Neuronal stem cell (in vitro differentiated cells): ENCODE measurements around the gene IGFBP4.

ENCODE experiments used
- DNase-seq: peaks from one replicate; pipeline ENCODE4 v3.0.0-alpha.2; 2013; ENCODE audit warnings: low spot score
- H2AFZ ChIP-seq: one replicate; pipeline ENCODE4 v1.6.1; 2013; ENCODE audit warnings: mild to moderate bottlenecking, low read length, inconsistent platforms
- H2AK5ac ChIP-seq: 2 replicates; pipeline ENCODE4 v1.6.1; 2013; ENCODE audit warnings: low read depth, mild to moderate bottlenecking, inconsistent platforms, low read length, moderate library complexity, mixed read lengths
- H2BK120ac ChIP-seq: 2 replicates; pipeline ENCODE4 v1.6.1; 2013; ENCODE audit warnings: low read depth, mild to moderate bottlenecking, inconsistent platforms, low read length, moderate library complexity, mixed read lengths
- H2BK12ac ChIP-seq: one replicate; pipeline ENCODE4 v1.6.1; 2013; ENCODE audit warnings: low read length, inconsistent platforms
- H2BK15ac ChIP-seq: 2 replicates; pipeline ENCODE4 v1.6.1; 2013; ENCODE audit warnings: mild to moderate bottlenecking, low read length, inconsistent platforms, mixed read lengths
- H2BK5ac ChIP-seq: one replicate; pipeline ENCODE4 v1.6.1; 2013; ENCODE audit warnings: inconsistent platforms, mild to moderate bottlenecking, low read length, moderate library complexity
- H3K14ac ChIP-seq: one replicate; pipeline ENCODE4 v1.6.1; 2013; ENCODE audit warnings: low read length, inconsistent platforms
- H3K18ac ChIP-seq: 2 replicates; pipeline ENCODE4 v1.6.1; 2013; ENCODE audit warnings: low read length, inconsistent platforms
- H3K23ac ChIP-seq: 2 replicates; pipeline ENCODE4 v1.6.1; 2013; ENCODE audit warnings: low read depth, mild to moderate bottlenecking, mixed read lengths, low read length, inconsistent platforms; ENCODE audit not compliant: poor library complexity
- H3K27ac ChIP-seq: replicated peaks from 3 replicates; pipeline ENCODE4 v1.5.1; 2013; ENCODE audit warnings: low read length, inconsistent platforms
- H3K27me3 ChIP-seq, 3 experiments: 2 replicates each; pipeline ENCODE4 v1.6.1; 2013; ENCODE audit warnings: low read length in 3 of 3, mild to moderate bottlenecking in 2 of 3, inconsistent platforms in 1 of 3, low read depth in 1 of 3, mixed read lengths in 1 of 3, moderate library complexity in 1 of 3; ENCODE audit not compliant: control insufficient read depth in 3 of 3, insufficient read depth in 3 of 3
- H3K36me3 ChIP-seq, 2 donors: replicated peaks in 1 of 2; 2 replicates each; pipeline ENCODE4 v1.6.1; 2013; ENCODE audit warnings: low read length in 2 of 2; ENCODE audit not compliant: control insufficient read depth in 2 of 2, insufficient read depth in 2 of 2
- H3K4ac ChIP-seq: 2 replicates; pipeline ENCODE4 v1.6.1; 2013; ENCODE audit warnings: inconsistent platforms, mild to moderate bottlenecking, low read length, moderate library complexity
- H3K4me1 ChIP-seq, 2 donors: 1 replicate in 1 of 2; 2 replicates in 1 of 2; pipeline ENCODE4 v1.6.1; 2013; ENCODE audit warnings: low read length in 2 of 2, low read depth in 1 of 2; ENCODE audit not compliant: control insufficient read depth in 2 of 2, insufficient read depth in 1 of 2
- H3K4me2 ChIP-seq: one replicate; pipeline ENCODE4 v1.6.1; 2013; ENCODE audit warnings: mild to moderate bottlenecking, low read length, inconsistent platforms; ENCODE audit not compliant: insufficient read depth, poor library complexity, severe bottlenecking
- H3K4me3 ChIP-seq, 2 donors: 2 replicates each; pipeline ENCODE4 v1.5.1; 2013; ENCODE audit warnings: low read length in 2 of 2, mild to moderate bottlenecking in 2 of 2, inconsistent platforms in 1 of 2, moderate library complexity in 1 of 2
- H3K79me1 ChIP-seq: one replicate; pipeline ENCODE4 v1.6.1; 2013; ENCODE audit warnings: low read depth, mild to moderate bottlenecking, inconsistent platforms, low read length, moderate library complexity
- H3K9ac ChIP-seq: one replicate; pipeline ENCODE4 v1.6.1; 2013; ENCODE audit warnings: mild to moderate bottlenecking, low read depth, low read length, inconsistent platforms; ENCODE audit not compliant: poor library complexity
- H3K9me3 ChIP-seq, 2 donors: replicated peaks in 1 of 2; 2 replicates each; pipeline versions ENCODE3 to v1.6.1; 2013; ENCODE audit warnings: low read length in 2 of 2, mild to moderate bottlenecking in 2 of 2, inconsistent platforms in 1 of 2, low read depth in 1 of 2, mixed read lengths in 1 of 2, moderate library complexity in 1 of 2; ENCODE audit not compliant: control insufficient read depth in 2 of 2, insufficient read depth in 1 of 2
- H4K8ac ChIP-seq: one replicate; pipeline ENCODE4 v1.6.1; 2013; ENCODE audit warnings: low read depth, mild to moderate bottlenecking, inconsistent platforms, low read length, moderate library complexity
- H4K91ac ChIP-seq: one replicate; pipeline ENCODE4 v1.6.1; 2013; ENCODE audit warnings: low read length, low read depth, mild to moderate bottlenecking, inconsistent platforms; ENCODE audit not compliant: poor library complexity
- WGBS, 2 donors: extraction: QIAGEN DNeasy Blood & Tissue Kit; methylation state at CpG; one replicate each; pipeline ENCODE4 v1.1.7; 2013; ENCODE audit warnings: missing lambda C conversion rate in 2 of 2, mixed read lengths in 1 of 2; ENCODE audit not compliant: insufficient read length in 2 of 2, insufficient replicate concordance in 1 of 2; ENCODE audit errors: extremely low coverage in 2 of 2; 5-methylcytosine and 5-hydroxymethylcytosine counted together

Gene IGFBP4

DNA sequence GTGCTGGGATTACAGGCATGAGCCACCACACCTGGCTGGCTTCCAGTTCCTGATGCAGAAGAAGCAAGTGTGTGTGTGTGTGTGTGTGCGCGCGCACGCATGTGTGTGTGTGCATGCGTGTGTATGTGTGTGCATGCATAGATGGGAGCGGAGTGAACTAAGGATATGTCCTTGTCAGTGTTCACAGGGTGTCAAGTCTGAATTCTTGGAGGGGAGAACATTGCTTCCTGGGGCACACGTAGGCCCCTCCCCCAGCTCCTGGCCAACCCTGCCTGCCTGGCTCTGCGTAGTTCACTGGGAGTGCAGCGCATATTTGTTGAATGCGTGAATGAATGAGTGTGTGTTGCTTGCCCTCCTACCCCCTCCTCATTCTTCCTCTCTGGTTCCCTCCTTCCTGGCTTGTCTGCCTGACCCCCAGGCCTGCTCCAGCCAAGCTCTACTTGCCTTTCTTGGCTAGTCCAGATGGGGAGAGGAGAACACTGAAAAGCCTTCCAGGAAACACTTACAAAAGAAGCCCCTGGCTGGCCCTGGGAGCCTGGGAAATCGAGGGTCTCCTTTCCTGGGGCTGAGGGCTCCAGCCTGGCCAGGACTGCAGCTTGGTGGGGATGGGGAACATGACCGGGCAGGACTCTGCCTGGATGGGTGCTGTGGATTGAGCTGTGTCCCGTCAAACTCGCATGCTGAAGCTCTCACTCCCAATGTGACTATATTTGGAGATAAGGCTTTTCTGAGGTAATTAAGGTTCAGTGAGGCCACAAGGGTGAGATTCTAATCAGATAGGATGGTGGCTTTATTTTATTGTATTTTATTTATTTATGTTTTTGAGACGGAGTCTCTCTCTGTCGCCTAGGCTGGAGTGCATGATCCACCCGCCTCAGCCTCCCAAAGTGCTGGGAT is 27.9 kb downstream of the IGFBP4 start:
- Histone ChIP-seq H3K79me1 (no peaks in the 10 kb centered on the region), H3K27me3 (no peaks in the 10 kb centered on the region), H3K23ac (no peak overlapping the region), H3K4me1 (peaks cover 2 to 9% of the 10 kb centered on the region in 2 donors), H3K4me2 (no peak overlapping the region), H3K18ac (no peak overlapping the region), H2AK5ac (no peak overlapping the region), H3K9ac (no peak overlapping the region), H3K9me3 (peaks cover 4 to 14% of the 10 kb centered on the region in 2 donors), H2BK15ac (peak overlapping the region; percentile 28), H2BK5ac (no peak overlapping the region), H4K8ac (no peak overlapping the region), H4K91ac (no peak overlapping the region), H3K4me3 (no peak overlapping the region), H2AFZ (peak overlapping the region; percentile 82), H2BK12ac (no peak overlapping the region), H3K14ac (no peak overlapping the region), H3K36me3 (no peaks in the 10 kb centered on the region), H3K27ac (no peak overlapping the region), H2BK120ac (no peak overlapping the region), H3K4ac (no peak overlapping the region)
- no peak for DNase-seq
- no CpG with 5 or more reads among the region's 17 CpGs for WGBS, 2 donors

DNA sequence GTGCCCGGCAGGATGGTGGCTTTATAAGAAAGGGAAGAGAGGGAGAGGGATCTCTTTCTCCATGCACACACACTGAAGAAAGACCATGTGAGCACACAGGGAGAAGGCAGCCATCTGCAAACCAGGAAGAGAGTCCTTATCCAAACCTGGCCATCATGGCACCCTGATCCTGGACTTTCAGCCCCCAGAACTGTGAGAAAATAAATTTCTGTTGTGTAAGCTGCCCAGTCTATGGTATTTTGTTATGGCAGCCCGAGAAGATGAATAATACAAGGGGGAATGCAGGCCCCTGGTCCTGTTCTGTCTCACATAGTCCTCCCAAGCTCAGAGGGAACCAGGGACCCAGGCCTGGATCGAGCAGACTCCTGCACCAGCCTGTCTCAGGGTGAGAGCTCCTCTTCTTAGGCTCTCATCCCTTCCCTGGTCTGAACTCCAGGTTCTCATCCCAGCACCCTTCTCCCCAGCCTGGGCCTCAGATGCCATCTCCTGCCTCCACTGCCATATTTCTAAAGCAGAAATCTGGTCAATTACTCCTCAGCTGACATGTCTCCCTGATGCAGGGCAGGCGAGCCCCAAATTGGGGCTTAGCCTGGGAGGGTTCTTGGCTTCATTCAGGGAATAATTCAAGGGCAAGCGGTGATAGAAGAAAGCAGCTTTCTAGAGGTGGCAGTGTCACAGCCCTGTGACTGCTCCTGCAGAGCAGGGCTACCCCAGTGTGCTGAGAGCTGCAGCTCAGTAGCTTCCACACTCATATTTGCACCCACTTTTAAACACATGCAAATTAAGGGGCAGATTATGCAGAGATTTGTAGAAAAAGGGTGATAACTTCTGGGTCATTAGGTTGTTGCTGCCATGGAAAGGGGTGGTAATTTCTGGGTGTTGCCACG is 28.8 kb downstream of the IGFBP4 start:
- Histone ChIP-seq H2BK5ac (no peak overlapping the region), H2BK120ac (no peak overlapping the region), H2AK5ac (no peak overlapping the region), H3K14ac (no peak overlapping the region), H3K9me3 (peaks cover 3 to 14% of the 10 kb centered on the region in 2 donors), H3K9ac (no peak overlapping the region), H3K18ac (no peak overlapping the region), H2BK15ac (no peak overlapping the region), H3K36me3 (no peaks in the 10 kb centered on the region), H2AFZ (no peak overlapping the region), H3K27me3 (no peaks in the 10 kb centered on the region), H2BK12ac (no peak overlapping the region), H4K8ac (no peak overlapping the region), H3K4me2 (no peak overlapping the region), H4K91ac (no peak overlapping the region), H3K27ac (no peak overlapping the region), H3K23ac (no peak overlapping the region), H3K4me3 (no peak overlapping the region), H3K4me1 (peaks cover 2 to 9% of the 10 kb centered on the region in 2 donors), H3K4ac (no peak overlapping the region), H3K79me1 (no peaks in the 10 kb centered on the region)
- DNase-seq: no peak
- WGBS, 2 donors: no CpG with 5 or more reads among the region's 6 CpGs

GRCh38 chr17:40472733-40473452 is 29.6 kb downstream of the IGFBP4 start:
- no peak overlapping the region for H3K18ac ChIP-seq
- no peak overlapping the region for H2BK12ac ChIP-seq
- H3K4ac ChIP-seq: no peak overlapping the region
- no peaks in the 10 kb centered on the region for H3K79me1 ChIP-seq
- H3K4me2 ChIP-seq: no peak overlapping the region
- no peak overlapping the region for H3K27ac ChIP-seq
- H2BK15ac ChIP-seq: no peak overlapping the region
- H4K91ac ChIP-seq: no peak overlapping the region
- H3K14ac ChIP-seq: no peak overlapping the region
- H4K8ac ChIP-seq: no peak overlapping the region
- DNase-seq: no peak
- no CpG with 5 or more reads among the region's 3 CpGs for WGBS, 2 donors
- no peak overlapping the region for H3K4me3 ChIP-seq
- no peak overlapping the region for H3K23ac ChIP-seq
- no peaks in the 10 kb centered on the region for H3K27me3 ChIP-seq
- no peak overlapping the region for H2AFZ ChIP-seq
- H3K36me3 ChIP-seq: no peaks in the 10 kb centered on the region
- H2BK5ac ChIP-seq: no peak overlapping the region
- no peak overlapping the region for H2AK5ac ChIP-seq
- H3K9me3 ChIP-seq: peaks cover 3 to 14% of the 10 kb centered on the region in 2 donors
- H2BK120ac ChIP-seq: no peak overlapping the region
- no peak overlapping the region for H3K9ac ChIP-seq
- peaks cover 2 to 9% of the 10 kb centered on the region in 2 donors for H3K4me1 ChIP-seq
